Mesendoderm (in vitro differentiated cells): ENCODE data around the gene ZNF611.
"Not testable (repeated sequence)": the region's sequence is repeated elsewhere in the genome, so short reads cannot be mapped to it uniquely, and the experiment has no call there.

Source experiments
- DNase-seq: peaks from one replicate; pipeline ENCODE4 v3.0.0; 2013
- H2AK5ac ChIP-seq: 2 replicates; pipeline ENCODE4 v1.6.1; 2013; ENCODE audit warnings: low read length, inconsistent platforms
- H2BK120ac ChIP-seq: 2 replicates; pipeline ENCODE4 v1.6.1; 2013; ENCODE audit warnings: low read depth, mild to moderate bottlenecking, low read length, moderate library complexity, mixed read lengths
- H2BK15ac ChIP-seq: replicated peaks from 2 replicates; pipeline ENCODE4 v1.6.1; 2013; ENCODE audit warnings: low read depth, mild to moderate bottlenecking, moderate library complexity
- H2BK5ac ChIP-seq: 2 replicates; pipeline ENCODE4 v1.6.1; 2013; ENCODE audit warnings: low read length, inconsistent platforms
- H3K18ac ChIP-seq: 2 replicates; pipeline ENCODE4 v1.6.1; 2013; ENCODE audit warnings: mild to moderate bottlenecking, low read length, mixed read lengths
- H3K23ac ChIP-seq: one replicate; pipeline ENCODE4 v1.6.1; 2013; ENCODE audit warnings: low read length
- H3K27ac ChIP-seq: 2 replicates; pipeline ENCODE4 v1.5.1; 2013; ENCODE audit warnings: low read depth, mild to moderate bottlenecking, inconsistent platforms, low read length, moderate library complexity
- H3K27me3 ChIP-seq: 2 replicates; pipeline ENCODE4 v1.6.1; 2013; ENCODE audit warnings: low read length, control low read depth, mild to moderate bottlenecking, inconsistent platforms; ENCODE audit not compliant: insufficient read depth, poor library complexity
- H3K36me3 ChIP-seq: 2 replicates; pipeline ENCODE4 v1.6.1; 2013; ENCODE audit warnings: low read length, inconsistent platforms; ENCODE audit not compliant: control insufficient read depth, insufficient read depth
- H3K4ac ChIP-seq: one replicate; pipeline ENCODE4 v1.6.1; 2013; ENCODE audit warnings: low read depth, mild to moderate bottlenecking, low read length, moderate library complexity
- H3K4me1 ChIP-seq: 2 replicates; pipeline ENCODE4 v1.6.1; 2013; ENCODE audit warnings: low read depth, low read length, inconsistent platforms; ENCODE audit not compliant: control insufficient read depth
- H3K4me2 ChIP-seq: 2 replicates; pipeline ENCODE4 v1.6.1; 2013; ENCODE audit warnings: low read length
- H3K4me3 ChIP-seq: 2 replicates; pipeline ENCODE4 v1.5.1; 2013; ENCODE audit warnings: mild to moderate bottlenecking, low read length
- H3K56ac ChIP-seq: one replicate; pipeline ENCODE4 v1.6.1; 2013; ENCODE audit warnings: low read length
- H3K79me1 ChIP-seq: 2 replicates; pipeline ENCODE4 v1.6.1; 2013; ENCODE audit warnings: low read length, inconsistent platforms
- H3K79me2 ChIP-seq: 2 replicates; pipeline ENCODE4 v1.6.1; 2013; ENCODE audit warnings: mild to moderate bottlenecking, low read length; ENCODE audit not compliant: control insufficient read depth, insufficient read depth
- H3K9ac ChIP-seq: 2 replicates; pipeline ENCODE4 v1.6.1; 2013; ENCODE audit warnings: low read length, inconsistent platforms
- H4K5ac ChIP-seq: one replicate; pipeline ENCODE4 v1.6.1; 2013; ENCODE audit warnings: low read length
- H4K8ac ChIP-seq: one replicate; pipeline ENCODE4 v1.6.1; 2013; ENCODE audit warnings: low read depth, mild to moderate bottlenecking, control low read depth, low read length, moderate library complexity
- WGBS: extraction: QIAGEN DNeasy Blood & Tissue Kit; methylation state at CpG from one replicate; pipeline ENCODE4 v1.1.7; 2013; ENCODE audit warnings: low lambda C conversion rate, missing lambda C conversion rate; ENCODE audit not compliant: insufficient coverage; ENCODE audit errors: extremely low coverage; 5-methylcytosine and 5-hydroxymethylcytosine counted together

The ZNF611 gene

GRCh38 chr19:52739576-52739975 is 4.7 kb upstream of the ZNF611 start:
- H3K4me1 ChIP-seq = peaks cover 7% of the 10 kb centered on the region
- no peak overlapping the region for H3K4me3 ChIP-seq
- no peak overlapping the region for H2AK5ac ChIP-seq
- no peaks in the 10 kb centered on the region for H3K79me1 ChIP-seq
- H3K79me2 ChIP-seq = no peaks in the 10 kb centered on the region
- no peak overlapping the region for H3K4me2 ChIP-seq
- no peaks in the 10 kb centered on the region for H3K27me3 ChIP-seq
- no peak overlapping the region for H3K56ac ChIP-seq
- H3K23ac ChIP-seq = no peak overlapping the region
- DNase-seq = no peak
- H3K4ac ChIP-seq = peak overlapping the region; percentile 18
- H3K27ac ChIP-seq = no peak overlapping the region
- H2BK5ac ChIP-seq = no peak overlapping the region
- H3K18ac ChIP-seq = no peak overlapping the region
- WGBS = no CpG with 5 or more reads among the region's 14 CpGs
- no peaks in the 10 kb centered on the region for H3K36me3 ChIP-seq
- H4K5ac ChIP-seq = no peak overlapping the region
- no peak overlapping the region for H2BK120ac ChIP-seq
- no peak overlapping the region for H4K8ac ChIP-seq
- H2BK15ac ChIP-seq = peak overlapping the region; percentile 57
- no peak overlapping the region for H3K9ac ChIP-seq

- peaks cover 3% of the 10 kb centered on the region for H3K4me1 ChIP-seq
- no peaks in the 10 kb centered on the region for H3K79me1 ChIP-seq
- no peaks in the 10 kb centered on the region for H3K36me3 ChIP-seq
- H3K56ac ChIP-seq = peak overlapping the region; percentile 78
- no CpG with 5 or more reads among the region's 18 CpGs for WGBS
- no peak overlapping the region for H2BK15ac ChIP-seq
- DNase-seq = peak; percentile 98
- H3K4me3 ChIP-seq = no peak overlapping the region
- peak overlapping the region; percentile 64 for H2BK5ac ChIP-seq
- no peak overlapping the region for H4K8ac ChIP-seq
- peak overlapping the region; percentile 56 for H3K9ac ChIP-seq
- H2BK120ac ChIP-seq = no peak overlapping the region
- no peak overlapping the region for H3K18ac ChIP-seq
- peak overlapping the region; percentile 54 for H3K27ac ChIP-seq
- no peak overlapping the region for H2AK5ac ChIP-seq
- H4K5ac ChIP-seq = no peak overlapping the region
- no peak overlapping the region for H3K23ac ChIP-seq
- H3K27me3 ChIP-seq = no peaks in the 10 kb centered on the region
- H3K4me2 ChIP-seq = no peak overlapping the region
- peaks cover 3% of the 10 kb centered on the region for H3K79me2 ChIP-seq
- H3K4ac ChIP-seq = no peak overlapping the region
Observed at GRCh38 chr19:52735734-52736133, 890 bp upstream of the ZNF611 start.

GRCh38 chr19:52734331-52734892 is 432 bp downstream of the ZNF611 start:
- peak overlapping the region; percentile 15 for H3K23ac ChIP-seq

GRCh38 chr19:52726051-52726450 is 8.8 kb downstream of the ZNF611 start:
- peak overlapping the region; percentile 13 for H4K8ac ChIP-seq
- not testable (repeated sequence) for H3K27me3 ChIP-seq, H2AK5ac ChIP-seq, H4K5ac ChIP-seq, H3K18ac ChIP-seq, H3K4me1 ChIP-seq, H3K79me2 ChIP-seq, H3K9ac ChIP-seq, H2BK15ac ChIP-seq, H3K27ac ChIP-seq, H2BK120ac ChIP-seq, H3K36me3 ChIP-seq, H3K79me1 ChIP-seq, DNase-seq, H3K4ac ChIP-seq, H2BK5ac ChIP-seq, H3K56ac ChIP-seq, H3K4me3 ChIP-seq, H3K23ac ChIP-seq, H3K4me2 ChIP-seq
- no CpG with 5 or more reads among the region's 16 CpGs for WGBS

More at GRCh38 chr19:52734331-52734892, 432 bp downstream of the ZNF611 start:
- no CpG with 5 or more reads among the region's 39 CpGs for WGBS
- peak overlapping the region; percentile 31 for H2BK120ac ChIP-seq
- H3K4me1 ChIP-seq = peaks cover 2% of the 10 kb centered on the region
- H3K4me2 ChIP-seq = peak overlapping the region; percentile 76
- H3K27me3 ChIP-seq = no peaks in the 10 kb centered on the region
- peak overlapping the region; percentile 63 for H3K18ac ChIP-seq
- H2BK15ac ChIP-seq = no peak overlapping the region
- no peak overlapping the region for H4K8ac ChIP-seq
- peaks cover 3% of the 10 kb centered on the region for H3K79me2 ChIP-seq
- H3K36me3 ChIP-seq = no peaks in the 10 kb centered on the region
- H3K27ac ChIP-seq = peak overlapping the region; percentile 27
- H4K5ac ChIP-seq = no peak overlapping the region
- H3K4me3 ChIP-seq = peak overlapping the region; percentile 98
- no peak overlapping the region for H2AK5ac ChIP-seq
- no peak for DNase-seq
- peak overlapping the region; percentile 84 for H3K56ac ChIP-seq
- H3K4ac ChIP-seq = peak overlapping the region; percentile 64
- H3K79me1 ChIP-seq = no peaks in the 10 kb centered on the region
- H2BK5ac ChIP-seq = no peak overlapping the region
- peak overlapping the region; percentile 88 for H3K9ac ChIP-seq

GRCh38 chr19:52725528-52725961 is 9.3 kb downstream of the ZNF611 start:
- Histone ChIP-seq H3K4me3 (no peak overlapping the region), H3K4me1 (peaks cover 5% of the 10 kb centered on the region), H3K79me1 (no peaks in the 10 kb centered on the region), H4K8ac (no peak overlapping the region), H2AK5ac (no peak overlapping the region), H3K36me3 (no peaks in the 10 kb centered on the region), H3K27me3 (no peaks in the 10 kb centered on the region), H4K5ac (no peak overlapping the region), H3K18ac (no peak overlapping the region), H3K4ac (no peak overlapping the region), H2BK120ac (no peak overlapping the region), H2BK15ac (no peak overlapping the region), H3K4me2 (no peak overlapping the region), H3K79me2 (no peaks in the 10 kb centered on the region), H3K9ac (no peak overlapping the region), H3K56ac (no peak overlapping the region), H3K23ac (no peak overlapping the region), H3K27ac (peak overlapping the region; percentile 37), H2BK5ac (no peak overlapping the region)
- no CpG with 5 or more reads among the region's 24 CpGs for WGBS
- no peak for DNase-seq
